NCI-H460 (cell line): ENCODE measurements around the gene PMCH. TPM values are rescaled to one million over a fixed set of nuclear protein-coding genes. Genes with fewer than 3 reads are reported as not detected.
A peak's percentile ranks its signal among the peaks of the same experiment; 100 is the strongest.
"Not testable (repeated sequence)": the region's sequence is repeated elsewhere in the genome, so short reads cannot be mapped to it uniquely, and the experiment has no call there.

ENCODE experiments used
- DNase-seq: peaks from one replicate; pipeline ENCODE4 v3.0.0-alpha.2; 2016; ENCODE audit warnings: low read depth; ENCODE audit errors: extremely low read depth
- polyA plus RNA-seq: library from polyadenylated mRNA; depleted of rRNA; stranded (reverse); fragments of >200 nt; gene quantifications from 2 replicates; pipeline ENCODE4 v1.2.3, GENCODE V29; 2014; cell fraction: nucleus; rRNA removed
- total RNA-seq: library from RNA; depleted of rRNA; stranded (reverse); fragments of >200 nt; shearing (Covaris generic); gene quantifications from 2 replicates; pipeline ENCODE4 v1.2.3, GENCODE V29; 2014; rRNA removed

Gene PMCH
- not detected in 2 replicates for total RNA-seq
- not detected in 2 replicates for polyA plus RNA-seq

- DNase-seq: no peak
These were observed at the start of gene PMCH for GRCh38 chr12:102197789-102198188. Gene PMCH (minus strand): TSS chr12:102197833. CDS start chr12:102197770, 63 bp downstream.

DNA sequence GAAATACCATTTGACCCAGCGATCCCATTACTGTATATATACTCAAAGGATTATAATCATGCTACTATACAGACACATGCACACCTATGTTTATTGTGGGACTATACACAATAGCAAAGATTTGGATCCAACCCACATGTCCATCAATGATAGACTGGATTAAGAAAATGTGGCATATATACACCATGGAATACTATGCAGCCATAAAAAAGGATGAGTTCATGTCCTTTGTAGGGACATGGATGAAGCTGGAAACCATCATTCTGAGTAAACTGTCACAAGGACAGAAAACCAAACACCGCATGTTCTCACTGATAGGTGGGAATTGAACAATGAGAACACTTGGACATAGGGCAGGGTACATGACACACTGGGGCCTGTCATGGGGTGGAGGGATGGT lies 43.2 kb upstream of the PMCH start:
- DNase-seq: not testable (repeated sequence)

DNA sequence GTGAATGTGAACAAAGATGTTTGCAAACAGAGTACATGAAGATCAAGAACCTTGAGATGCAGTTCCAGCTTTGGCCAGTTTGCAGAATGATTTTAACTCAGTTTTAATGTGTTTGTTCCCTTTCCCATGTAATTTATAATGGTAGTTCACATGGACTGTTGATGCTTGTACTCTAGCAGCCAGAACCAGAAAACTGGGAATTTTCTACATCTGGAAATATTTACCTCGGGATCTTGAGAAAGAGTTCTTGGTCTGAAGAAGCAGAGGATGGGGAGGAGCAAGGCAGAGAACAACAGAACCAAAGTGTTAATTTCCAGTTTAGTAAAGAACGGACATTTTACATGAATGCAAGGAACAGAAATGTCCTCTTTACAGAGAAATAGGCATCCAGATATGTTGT lies 37.0 kb upstream of the PMCH start:
- no peak for DNase-seq

DNA sequence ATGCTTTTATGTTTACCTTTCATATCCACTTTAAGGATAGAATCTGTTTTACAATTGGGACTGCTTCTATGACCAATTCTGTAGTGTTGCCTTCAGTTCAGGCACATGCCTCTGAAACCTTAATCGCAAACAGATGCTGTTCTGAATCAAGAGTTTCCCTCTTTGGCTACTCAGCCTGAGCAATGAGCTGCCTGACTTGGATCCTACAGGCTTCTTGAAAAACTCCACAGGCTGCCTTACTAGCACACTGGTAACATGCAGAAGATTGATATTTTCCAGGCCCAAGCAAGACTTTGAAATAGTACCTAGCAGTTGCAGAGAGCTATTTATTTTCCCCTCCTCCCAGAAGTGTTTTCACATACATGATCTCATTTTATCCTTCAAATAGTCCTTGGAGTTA lies 34.8 kb upstream of the PMCH start:
- no peak for DNase-seq

- no peak for DNase-seq
These were observed 34.4 kb upstream of the PMCH start for GRCh38 chr12:102232036-102232435.

DNA sequence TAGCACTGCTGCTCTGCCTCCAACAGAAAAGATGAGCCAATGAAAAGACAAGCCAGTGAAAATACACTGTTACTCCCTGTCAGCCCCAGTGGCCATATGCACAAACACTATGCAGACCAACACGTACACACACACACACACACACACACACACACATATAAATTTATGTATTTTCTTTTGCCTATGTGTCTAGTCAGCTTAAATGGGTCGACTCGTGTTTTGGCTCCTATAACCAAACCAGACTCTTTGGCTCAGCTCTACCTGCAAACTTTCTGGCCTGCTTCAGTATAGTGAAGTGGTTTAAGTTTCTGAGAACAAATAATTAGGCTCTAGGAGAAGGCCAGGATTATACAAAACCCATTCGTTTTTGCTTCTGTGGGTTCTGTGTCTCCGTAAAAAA lies 30.3 kb upstream of the PMCH start:
- DNase-seq: no peak

- DNase-seq: no peak
These were observed 23.1 kb upstream of the PMCH start for GRCh38 chr12:102220736-102221135.

- DNase-seq: peak; percentile 21
These were observed 18.5 kb upstream of the PMCH start for GRCh38 chr12:102215992-102216691.

DNA sequence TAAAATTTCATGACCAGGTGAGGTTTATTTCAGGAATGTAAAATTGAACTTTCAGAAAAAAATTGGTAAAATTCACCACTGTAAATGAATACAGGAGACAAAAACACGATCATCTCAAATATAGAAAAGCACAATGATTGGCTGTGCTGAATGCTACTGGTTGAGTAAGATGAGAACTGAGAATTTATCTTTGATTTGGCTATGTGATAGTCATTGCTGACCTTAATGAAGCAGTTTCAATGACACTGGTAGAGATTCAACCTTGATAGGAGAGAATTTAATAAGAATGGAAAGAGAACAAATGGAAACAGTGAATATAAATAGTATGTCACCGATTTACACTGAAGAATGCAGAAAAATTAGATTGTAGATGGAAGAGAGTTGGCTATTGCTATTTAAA lies 6.4 kb upstream of the PMCH start:
- DNase-seq: no peak

- no peak for DNase-seq
These were observed 4.9 kb upstream of the PMCH start for GRCh38 chr12:102202556-102202955.

DNA sequence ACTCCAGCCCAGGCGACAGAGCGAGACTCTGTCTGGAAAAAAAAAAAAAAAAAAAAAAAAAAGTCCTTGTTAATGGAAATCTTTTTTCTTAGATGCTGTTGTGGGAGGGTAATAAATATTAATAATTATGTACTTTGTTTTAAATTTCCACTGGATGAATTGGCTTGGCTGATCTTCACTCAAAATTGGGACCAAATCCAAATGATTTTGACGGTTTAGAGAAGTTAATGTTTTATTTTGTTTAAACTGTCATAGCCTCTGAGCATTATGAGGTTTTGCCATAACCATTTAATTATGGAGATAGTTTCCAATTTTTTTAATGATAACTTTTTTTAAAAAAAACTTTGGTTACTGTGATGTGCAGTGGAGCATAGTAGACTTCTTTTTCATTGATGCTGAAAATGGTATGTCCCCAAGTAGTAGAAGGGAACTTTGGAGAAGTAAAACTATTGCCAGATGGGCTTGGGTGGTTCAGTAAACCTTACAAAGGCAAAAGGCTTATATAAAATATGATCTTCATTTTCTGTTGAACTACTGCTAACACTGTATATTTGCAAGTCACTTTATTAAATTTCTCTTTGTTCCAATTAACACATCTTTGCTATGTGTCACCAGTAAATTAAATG lies 3.9 kb upstream of the PMCH start:
- no peak for DNase-seq

DNA sequence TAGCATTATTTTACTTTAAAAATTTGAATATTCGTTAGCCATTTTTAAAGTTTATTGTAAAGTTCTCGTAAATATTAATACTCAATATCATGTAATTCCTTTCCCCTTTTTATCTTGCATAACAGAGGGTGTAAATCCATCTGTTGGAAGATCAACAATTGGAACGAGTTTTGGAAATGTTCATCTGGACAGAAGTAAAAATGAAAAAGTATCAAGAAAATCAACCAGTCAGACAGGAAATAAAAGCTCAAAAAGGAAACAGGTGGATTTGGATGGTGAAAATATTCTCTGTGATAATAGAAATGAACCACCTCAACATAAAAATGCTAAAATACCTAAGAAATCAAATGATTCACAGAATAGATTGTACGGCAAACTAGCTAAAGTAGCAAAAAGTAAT lies 1.8 kb downstream of the PMCH start:
- no peak for DNase-seq

GRCh38 chr12:102182635-102183034 lies 15.0 kb downstream of the PMCH start:
- DNase-seq: no peak

- no peak for DNase-seq
These were observed 22.9 kb downstream of the PMCH start for GRCh38 chr12:102174761-102175160.

GRCh38 chr12:102174117-102174516 lies 23.5 kb downstream of the PMCH start:
- no peak for DNase-seq

DNA sequence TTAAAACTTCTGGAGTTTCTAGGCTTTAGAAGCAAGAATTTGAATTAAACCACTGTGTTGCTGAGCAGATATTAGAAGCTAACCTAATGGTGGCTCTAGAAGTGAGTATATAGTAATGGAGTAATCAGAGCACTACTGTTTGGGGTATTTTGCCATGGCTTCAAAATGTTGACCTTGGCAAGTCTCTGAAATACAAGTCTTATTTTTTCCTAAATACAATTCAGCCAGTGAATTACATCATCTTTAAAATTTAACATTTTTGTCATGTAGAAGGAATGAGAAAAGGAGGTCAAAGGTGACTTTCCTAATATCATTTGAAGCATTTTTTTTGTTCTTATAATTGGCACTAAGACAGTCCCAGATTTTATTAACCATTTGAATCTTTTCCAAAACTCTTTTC lies 25.2 kb downstream of the PMCH start:
- no peak for DNase-seq

GRCh38 chr12:102171951-102172350 lies 25.7 kb downstream of the PMCH start:
- DNase-seq: no peak

- DNase-seq: peak; percentile 39
These were observed 27.6 kb downstream of the PMCH start for GRCh38 chr12:102169922-102170621.

- no peak for DNase-seq
These were observed 29.6 kb downstream of the PMCH start for GRCh38 chr12:102167821-102168604.

DNA sequence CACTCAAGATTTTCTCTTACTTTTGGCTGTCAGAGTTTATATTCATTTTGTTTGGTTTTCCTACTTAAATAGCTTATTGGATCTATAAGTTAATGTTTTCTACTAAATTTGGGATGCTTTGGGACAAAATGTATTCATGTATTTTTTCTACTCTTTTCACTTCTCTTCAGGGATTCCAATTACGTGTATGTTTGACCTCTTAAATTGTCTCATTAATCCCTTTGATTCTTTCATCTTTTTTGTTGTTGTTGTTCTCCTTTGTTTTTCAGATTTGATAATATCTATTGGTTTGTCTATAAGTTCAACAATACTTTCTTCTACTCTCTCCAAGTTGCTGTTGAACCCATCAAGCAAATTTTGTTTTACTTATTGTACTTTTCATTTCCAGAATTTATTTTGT lies 34.2 kb downstream of the PMCH start:
- no peak for DNase-seq

- not testable (repeated sequence) for DNase-seq
These were observed 42.4 kb downstream of the PMCH start for GRCh38 chr12:102155206-102155605.
